HG03039 (cell line): ENCODE results near the gene GPR26.

Experiments used
- ATAC-seq: cut with Tn5 transposase; IDR thresholded peaks from one replicate; pipeline ENCODE4 v1.9.1; 2021; ENCODE audit warnings: mild to moderate bottlenecking, moderate library complexity; ENCODE audit not compliant: unreplicated experiment

Gene GPR26

GRCh38 chr10:123645016-123645415 is 21.1 kb upstream of the GPR26 start:
- no peak for ATAC-seq

GRCh38 chr10:123645615-123646014 is 20.5 kb upstream of the GPR26 start:
- ATAC-seq, result no peak

DNA sequence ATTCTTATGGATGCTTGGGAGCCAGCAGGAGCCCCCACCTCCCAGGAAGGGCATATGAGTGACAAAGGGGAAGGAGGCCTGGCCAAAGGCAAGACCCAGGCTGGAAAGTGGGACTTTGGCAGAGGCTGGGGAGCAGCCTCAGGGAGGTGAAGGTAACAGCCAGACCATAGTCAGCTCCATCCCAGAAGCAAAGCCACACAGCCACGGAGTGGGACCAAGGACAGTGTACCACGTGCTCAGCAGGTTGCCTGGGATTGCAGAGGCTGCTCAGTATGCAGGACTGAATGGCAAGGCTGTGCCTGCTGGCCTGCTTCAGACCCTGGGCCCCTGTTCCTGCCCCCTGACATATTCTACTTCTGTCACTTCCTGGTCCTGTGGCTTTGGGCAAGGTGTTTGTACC is 17.6 kb upstream of the GPR26 start:
- ATAC-seq, result no peak

- no peak for ATAC-seq
Measured at GRCh38 chr10:123649676-123650075, 16.5 kb upstream of the GPR26 start.

GRCh38 chr10:123651421-123652047 is 14.6 kb upstream of the GPR26 start:
- no peak for ATAC-seq

DNA sequence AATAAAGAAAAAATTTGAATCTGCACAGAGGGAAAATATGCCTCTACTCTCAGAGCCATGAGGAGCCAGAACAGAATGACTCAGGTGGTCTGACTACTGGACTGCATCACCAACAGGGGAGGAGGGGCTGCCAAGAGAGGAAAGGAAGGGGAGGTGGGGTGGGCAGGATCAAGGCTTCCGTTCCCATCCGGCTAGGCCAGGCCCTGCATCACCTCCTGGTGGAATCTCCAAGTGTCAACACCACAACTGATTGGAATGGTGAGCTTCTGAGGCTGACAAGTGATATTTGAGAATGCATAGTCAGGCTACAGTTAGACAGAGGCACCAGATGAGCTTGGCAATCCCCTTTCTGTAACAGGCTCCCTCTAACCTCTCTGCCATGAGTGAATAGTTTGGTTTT is 10.4 kb upstream of the GPR26 start:
- no peak for ATAC-seq

GRCh38 chr10:123663522-123663921 is 2.6 kb upstream of the GPR26 start:
- ATAC-seq, result no peak

DNA sequence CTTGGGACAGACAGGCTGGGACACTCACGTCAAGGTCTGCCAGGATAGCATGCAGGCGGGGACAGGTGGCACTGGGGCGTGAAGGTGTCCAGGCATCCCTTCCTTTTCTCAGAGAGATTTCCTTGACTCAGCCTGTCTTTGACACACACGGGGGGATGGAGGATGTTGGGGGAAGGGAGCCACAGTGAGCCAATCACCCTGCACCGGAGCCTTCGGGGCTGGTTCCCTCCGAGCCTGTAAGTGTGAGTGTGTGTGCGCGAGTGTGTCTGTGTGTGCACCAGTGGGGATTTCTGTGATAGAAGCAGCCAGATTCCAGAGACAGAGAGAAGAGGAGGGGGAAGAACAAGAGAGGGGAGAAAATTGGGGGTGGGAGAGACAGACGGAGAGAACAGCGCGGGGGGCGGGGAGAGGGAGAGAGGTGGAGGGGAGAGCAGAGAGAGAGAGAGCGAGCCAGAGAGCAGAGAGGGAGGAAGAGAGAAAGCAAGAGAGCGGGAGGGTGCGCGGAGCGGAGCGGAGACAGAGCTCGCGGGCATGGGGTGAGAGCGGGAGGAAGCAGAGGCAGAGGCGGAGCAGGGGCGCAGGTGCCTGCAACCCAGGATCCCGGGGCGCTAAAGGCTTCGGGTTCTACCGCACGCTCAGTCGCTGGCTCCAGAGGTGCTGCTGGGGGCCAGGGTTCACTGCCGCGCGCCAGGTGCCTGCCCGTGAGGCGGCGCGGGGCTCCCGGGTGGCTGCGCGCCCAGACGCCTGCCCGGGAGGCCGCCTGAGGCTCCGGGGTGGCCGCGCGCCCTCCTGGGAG is 466 bp upstream of the GPR26 start:
- no peak for ATAC-seq

GRCh38 chr10:123669886-123670285 is 3.7 kb downstream of the GPR26 start:
- no peak for ATAC-seq

DNA sequence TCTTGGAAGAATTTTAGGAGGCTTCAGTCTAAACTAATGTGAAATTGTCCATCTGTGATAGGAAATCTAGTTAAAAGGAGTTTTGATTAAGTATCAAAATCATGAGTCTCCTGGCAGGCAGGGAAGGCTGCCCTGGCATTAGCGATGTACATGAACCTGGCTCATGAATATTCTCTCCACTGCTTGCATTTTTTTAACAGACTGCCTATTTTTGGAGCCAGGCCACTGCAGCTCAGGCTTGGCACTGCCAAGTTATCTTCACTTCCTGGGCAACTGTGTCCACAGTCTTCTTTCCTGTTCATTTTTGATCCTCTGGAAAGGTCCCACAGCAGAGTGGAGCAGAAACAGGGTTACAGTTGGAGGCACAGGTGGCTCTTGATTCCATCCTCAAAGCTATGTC is 7.0 kb downstream of the GPR26 start:
- ATAC-seq, result no peak

DNA sequence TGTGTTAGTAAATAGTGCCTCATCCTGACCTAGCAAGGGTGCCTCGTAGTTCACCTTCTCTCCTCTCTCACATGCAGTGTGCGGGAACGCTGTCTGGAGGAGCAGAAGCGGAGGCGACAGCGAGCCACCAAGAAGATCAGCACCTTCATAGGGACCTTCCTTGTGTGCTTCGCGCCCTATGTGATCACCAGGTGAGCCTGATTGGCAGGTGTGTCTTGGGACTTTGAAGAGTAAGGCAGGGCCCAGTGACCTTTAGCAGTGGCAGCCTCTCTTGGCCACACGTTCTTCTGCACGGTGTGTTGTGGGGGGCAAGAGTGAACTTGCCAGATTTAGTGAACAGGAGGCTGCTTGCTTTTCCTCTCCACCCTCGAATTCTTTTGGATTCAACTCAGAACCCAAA is 8.6 kb downstream of the GPR26 start:
- ATAC-seq, result no peak

DNA sequence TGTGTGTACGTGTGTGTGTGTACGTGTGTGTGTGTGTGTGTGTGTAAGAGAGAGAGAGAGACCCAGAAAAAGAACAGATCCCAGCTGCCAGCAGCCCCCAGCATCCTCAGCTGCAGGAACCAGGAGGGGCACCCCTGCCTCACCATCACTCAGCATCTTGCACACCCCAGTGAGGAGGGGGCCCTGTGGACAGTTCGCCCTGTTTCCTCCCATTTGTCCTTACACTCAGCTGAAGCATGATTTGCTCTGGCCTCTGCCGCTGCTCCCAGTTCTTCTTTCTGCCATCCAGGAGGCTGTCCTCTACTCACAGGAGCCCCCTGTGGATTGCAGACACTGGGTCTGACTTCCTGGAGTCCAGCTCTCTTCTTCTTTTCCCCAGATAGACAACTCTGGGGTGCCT is 9.7 kb downstream of the GPR26 start:
- no peak for ATAC-seq

GRCh38 chr10:123677556-123677955 is 11.4 kb downstream of the GPR26 start:
- no peak for ATAC-seq

DNA sequence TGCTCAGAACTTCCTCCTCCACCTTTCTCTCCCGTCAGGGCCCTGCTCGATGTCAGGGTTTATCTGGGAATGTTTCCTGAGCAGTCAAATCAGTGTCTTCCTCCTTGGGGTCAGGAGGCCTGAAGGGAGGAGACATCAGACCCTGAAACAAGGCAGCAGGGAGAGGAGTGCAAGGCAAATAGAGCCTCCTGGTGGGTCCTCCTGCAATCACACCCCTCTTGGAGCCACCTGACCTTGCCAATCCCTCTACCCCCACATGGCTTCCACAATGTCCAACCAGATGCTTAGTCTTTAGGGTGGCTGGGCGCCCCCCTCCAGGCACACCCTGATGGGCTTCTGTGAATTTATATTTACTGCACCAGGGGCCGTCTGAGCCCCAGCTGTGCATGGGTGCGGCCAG is 12.2 kb downstream of the GPR26 start:
- no peak for ATAC-seq

DNA sequence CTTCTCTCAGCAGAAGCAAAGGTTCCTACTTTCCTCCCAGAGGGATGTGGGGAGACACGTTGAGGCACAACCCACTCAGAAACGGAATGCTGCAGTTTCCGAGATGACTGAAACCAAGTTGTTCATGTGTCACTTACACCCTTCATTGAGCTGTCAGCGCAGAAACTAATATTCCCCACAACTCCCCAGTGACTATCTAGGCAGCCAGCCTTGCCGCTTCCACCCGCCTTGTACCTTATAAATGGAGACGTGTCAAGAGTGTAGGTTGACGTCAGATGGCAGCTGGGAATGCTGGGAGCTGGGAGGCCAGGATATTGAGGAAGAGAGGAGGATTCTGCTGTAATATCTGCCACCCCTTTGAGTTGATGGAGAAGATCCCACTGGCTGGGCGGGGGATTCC is 15.1 kb downstream of the GPR26 start:
- ATAC-seq, result no peak

GRCh38 chr10:123682477-123682876 is 16.3 kb downstream of the GPR26 start:
- no peak for ATAC-seq

DNA sequence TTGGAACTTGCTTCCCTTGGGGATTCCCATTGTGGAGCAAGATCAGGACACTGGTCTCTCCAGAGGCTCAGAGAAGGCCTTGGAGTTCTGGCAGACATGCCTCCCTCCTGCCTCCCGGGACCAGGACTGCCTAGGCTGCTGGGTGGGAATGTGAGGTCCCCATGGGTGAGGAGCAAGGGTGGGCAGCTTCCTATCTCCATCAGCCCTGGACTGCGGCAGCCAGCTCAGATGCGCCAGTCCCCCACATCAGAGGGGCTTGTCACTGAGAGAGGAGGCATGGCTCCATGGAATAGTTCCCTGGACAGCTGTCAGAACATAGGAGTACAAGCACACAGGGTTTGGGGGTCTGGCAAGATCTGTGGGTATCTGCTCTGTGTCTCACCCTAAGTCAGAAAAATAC is 17.3 kb downstream of the GPR26 start:
- no peak for ATAC-seq

- ATAC-seq, result no peak
Measured at GRCh38 chr10:123683865-123684264, 17.7 kb downstream of the GPR26 start.

DNA sequence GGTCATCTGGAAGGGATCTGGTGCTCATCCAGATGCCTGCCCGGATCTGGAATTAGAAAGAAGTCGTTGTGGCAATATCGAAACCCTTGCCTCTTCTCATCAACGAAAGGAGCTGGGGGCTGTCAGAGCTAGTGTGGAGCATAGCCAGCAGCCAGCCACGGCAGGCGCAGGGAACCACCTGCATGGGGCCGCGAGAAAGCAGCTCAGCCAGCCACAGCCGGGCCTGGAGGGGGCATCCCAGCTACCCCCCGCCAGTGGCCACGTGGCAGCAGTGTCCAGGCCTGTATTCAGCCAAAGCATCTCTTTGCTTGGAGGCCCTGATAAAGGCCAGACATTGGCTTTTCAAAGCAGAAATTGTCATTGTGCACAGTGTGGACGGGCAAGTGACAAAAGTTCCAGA is 19.1 kb downstream of the GPR26 start:
- ATAC-seq, result no peak

- no peak for ATAC-seq
Measured at GRCh38 chr10:123687758-123688157, 21.6 kb downstream of the GPR26 start.

DNA sequence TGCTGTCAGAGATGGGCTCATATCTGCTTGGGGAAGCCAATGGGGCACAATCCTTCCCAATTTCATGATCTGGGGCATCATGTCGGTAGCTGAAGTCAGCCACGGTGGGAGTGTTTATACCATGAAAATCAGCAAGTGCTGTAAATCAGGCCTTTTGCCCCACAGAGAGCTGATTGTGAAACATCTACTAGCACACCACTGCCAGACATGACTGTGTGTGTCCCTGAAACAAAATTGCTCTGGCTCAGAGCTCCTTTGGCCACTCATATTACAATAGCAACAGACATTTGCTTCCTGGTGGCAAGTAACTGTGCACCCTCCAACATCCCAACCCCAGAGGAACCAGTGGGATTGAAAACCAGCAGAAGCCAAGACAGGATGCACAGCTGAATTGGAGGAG is 23.7 kb downstream of the GPR26 start:
- no peak for ATAC-seq

GRCh38 chr10:123703195-123703790 is 37.1 kb downstream of the GPR26 start:
- no peak for ATAC-seq
